ENCODE measurements around the gene KRTAP19-2. TPM values are rescaled to one million over a fixed set of nuclear protein-coding genes. Genes with fewer than 3 reads are reported as not detected.
"Not testable (repeated sequence)": the region's sequence is repeated elsewhere in the genome, so short reads cannot be mapped to it uniquely, and the experiment has no call there.

KRTAP19-2 gene
- total and polyA plus RNA-seq, 9 of the 15 experiments (the other 6 are each of a cell fraction or from before 2014, with no cell fraction given), result not detected

- H2AFZ ChIP-seq (ENCODE audit: low read depth, low read length); POLR2A ChIA-PET; H3K4me3 ChIP-seq; H3K27ac ChIP-seq (ENCODE audit: extremely low read depth, low read depth, low read length); H4K20me1 ChIP-seq (replicated peaks; ENCODE audit: control insufficient read depth, insufficient read depth, low read length); H3K4me1 ChIP-seq (replicated peaks in 1 of 2; ENCODE audit: control insufficient read depth in 2 of 2, insufficient read depth in 2 of 2, low read length in 2 of 2); in situ Hi-C loops (cut with MboI); FAIRE-seq; H3K4me2 ChIP-seq (ENCODE audit: insufficient read depth, low read length); H3K9me1 ChIP-seq (ENCODE audit: control insufficient read depth, insufficient read depth, low read length); H3K79me2 ChIP-seq (ENCODE audit: control insufficient read depth, insufficient read depth, low read length); H3K9ac ChIP-seq (ENCODE audit: insufficient read depth in 1 of 2, low read depth in 2 of 2, low read length in 2 of 2); H3K27me3 ChIP-seq (ENCODE audit: control insufficient read depth in 2 of 2, insufficient read depth in 2 of 2, low read length in 2 of 2); BruUV-seq (replicated peaks); ATAC-seq; H3K36me3 ChIP-seq (ENCODE audit: control insufficient read depth, insufficient read depth, low read length); H3K9me3 ChIP-seq (replicated peaks; ENCODE audit: control insufficient read depth, insufficient read depth, low read depth, low read length): not testable (repeated sequence)
- intact Hi-C loops (cut with micrococcal nuclease), result loop anchor here (10.0 kb wide), 1 partner anchor 239 kb away; the partner anchor contains the start of gene KRTAP21-2
- WGBS (ENCODE audit: insufficient coverage, low coverage, missing lambda C conversion rate), result 0% methylated on average over 4 of the region's 4 CpGs
- TF ChIP-seq RAD21 (CRISPR knock-in tag; conservative IDR thresholded peaks at IDR 0.05 in 1 of 2, IDR thresholded peaks at IDR 0.05 in 1 of 2) (peak in 1 of 2 experiments; percentile 31; a peak in 2 of 4 replicates), CTCF (IDR thresholded peaks at IDR 0.05 in 2 of 3, conservative IDR thresholded peaks at IDR 0.05 in 1 of 3; ENCODE audit: insufficient read depth in 2 of 3, low read depth in 1 of 3, low read length in 3 of 3) (peak in 2 of 3 experiments; percentile 9 to 35; a peak in 2 of 6 replicates)
- peak in 3 of 4 experiments; percentile 2 to 9 (median 9) for DNase-seq (ENCODE audit: extremely low read depth in 1 of 4, low spot score in 3 of 4)
- CTCF ChIA-PET (ENCODE audit: low intra/inter-chr PET ratio), result interaction anchor here (0.6 kb wide), 1 partner anchor 58 kb away, joined by 3 read pairs; no protein-coding TSS in a partner anchor
Measured at GRCh38 chr21:30505621-30506205, 18.5 kb upstream of the KRTAP19-2 start.

Data from K562 (cell line).